Middle frontal gyrus (tissue), 1 donor: ENCODE data around the gene SLC26A6.

ENCODE experiments used
- DNase-seq: peaks from one replicate; pipeline ENCODE4 v3.0.0-alpha.2; 2015; ENCODE audit warnings: low spot score; ENCODE audit errors: extremely low spot score

SLC26A6 gene

DNA sequence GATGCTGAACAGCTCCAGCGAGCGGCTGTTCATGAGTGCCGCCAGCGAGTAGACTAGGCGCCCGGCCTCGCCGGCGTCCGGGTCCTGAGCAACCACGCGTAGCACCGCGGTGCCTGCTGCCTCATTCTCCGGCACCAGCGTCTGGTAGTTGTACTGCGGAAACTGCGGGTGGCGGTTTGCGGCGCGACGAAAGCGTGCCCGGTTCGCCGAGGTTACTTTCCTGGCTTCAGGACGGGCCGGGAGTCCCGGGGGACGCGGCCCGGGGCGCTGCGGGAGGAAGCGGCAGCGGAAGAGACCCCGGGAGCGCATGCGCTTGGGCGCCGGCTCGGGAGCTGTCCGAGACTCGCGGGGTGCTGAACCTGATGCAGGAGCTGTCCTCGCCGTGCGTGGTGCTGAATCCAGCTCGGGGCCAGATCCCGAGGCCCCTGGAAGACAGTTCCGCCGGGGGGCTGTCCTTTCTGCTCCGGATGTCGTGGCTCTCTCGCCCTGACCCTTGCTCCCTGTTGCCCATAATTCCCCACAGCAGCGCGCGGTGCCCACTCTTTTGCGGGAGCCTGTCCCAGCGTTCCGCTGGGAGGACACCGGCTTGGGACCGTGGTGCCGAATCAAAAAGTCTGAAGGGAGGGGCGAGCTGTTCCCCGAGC lies 26.4 kb upstream of the SLC26A6 start:
- no peak for DNase-seq

DNA sequence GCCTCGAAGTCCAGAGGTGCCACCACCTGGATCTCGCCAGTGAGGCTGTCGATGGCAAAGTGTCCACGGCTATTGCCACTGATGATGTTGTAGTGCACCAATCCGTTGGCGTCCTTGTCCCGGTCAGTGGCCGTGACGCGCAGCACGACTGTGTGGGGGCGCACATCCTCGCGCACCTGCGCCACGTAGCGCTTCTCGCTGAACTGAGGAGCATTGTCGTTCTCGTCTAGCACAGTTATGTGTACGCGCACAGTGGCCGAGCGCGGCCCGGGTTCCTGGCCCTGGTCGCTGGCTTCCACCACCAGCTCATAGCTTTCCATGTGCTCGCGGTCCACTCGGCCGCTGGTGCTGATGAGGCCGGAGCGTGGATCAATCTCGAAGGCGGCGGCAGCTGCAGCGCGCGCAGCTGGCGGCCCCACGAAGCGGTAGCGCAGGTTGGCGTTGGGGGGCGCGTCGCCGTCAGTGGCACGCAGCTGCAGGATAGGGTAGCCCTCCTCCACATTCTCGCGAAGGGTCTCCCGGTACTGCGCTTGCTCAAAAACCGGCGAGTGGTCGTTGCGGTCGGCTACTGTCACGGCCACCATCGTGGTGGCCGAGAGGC lies 25.6 kb upstream of the SLC26A6 start:
- DNase-seq, result no peak

DNA sequence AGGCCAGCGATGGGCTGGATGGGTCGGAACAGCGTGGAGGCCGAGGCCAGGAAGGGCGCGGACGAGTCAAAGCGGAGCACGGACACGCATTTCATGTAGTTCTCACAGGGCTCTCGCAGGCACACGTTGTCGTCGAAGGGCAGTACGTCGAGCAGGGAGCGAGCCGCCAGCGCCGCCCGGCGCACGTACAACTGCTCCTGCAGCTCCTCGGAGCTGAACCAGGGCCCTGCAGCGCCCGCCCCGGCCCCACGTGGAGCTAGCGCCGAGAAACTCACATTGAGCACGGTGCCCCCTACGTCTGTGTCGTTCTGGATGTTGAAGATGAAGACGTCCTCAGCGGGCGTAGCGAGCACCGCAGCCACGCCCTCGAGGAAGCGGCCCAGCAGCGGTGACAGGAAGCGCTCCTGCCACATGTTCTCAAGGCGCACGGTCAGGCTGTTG lies 21.6 kb upstream of the SLC26A6 start:
- DNase-seq, result no peak

DNA sequence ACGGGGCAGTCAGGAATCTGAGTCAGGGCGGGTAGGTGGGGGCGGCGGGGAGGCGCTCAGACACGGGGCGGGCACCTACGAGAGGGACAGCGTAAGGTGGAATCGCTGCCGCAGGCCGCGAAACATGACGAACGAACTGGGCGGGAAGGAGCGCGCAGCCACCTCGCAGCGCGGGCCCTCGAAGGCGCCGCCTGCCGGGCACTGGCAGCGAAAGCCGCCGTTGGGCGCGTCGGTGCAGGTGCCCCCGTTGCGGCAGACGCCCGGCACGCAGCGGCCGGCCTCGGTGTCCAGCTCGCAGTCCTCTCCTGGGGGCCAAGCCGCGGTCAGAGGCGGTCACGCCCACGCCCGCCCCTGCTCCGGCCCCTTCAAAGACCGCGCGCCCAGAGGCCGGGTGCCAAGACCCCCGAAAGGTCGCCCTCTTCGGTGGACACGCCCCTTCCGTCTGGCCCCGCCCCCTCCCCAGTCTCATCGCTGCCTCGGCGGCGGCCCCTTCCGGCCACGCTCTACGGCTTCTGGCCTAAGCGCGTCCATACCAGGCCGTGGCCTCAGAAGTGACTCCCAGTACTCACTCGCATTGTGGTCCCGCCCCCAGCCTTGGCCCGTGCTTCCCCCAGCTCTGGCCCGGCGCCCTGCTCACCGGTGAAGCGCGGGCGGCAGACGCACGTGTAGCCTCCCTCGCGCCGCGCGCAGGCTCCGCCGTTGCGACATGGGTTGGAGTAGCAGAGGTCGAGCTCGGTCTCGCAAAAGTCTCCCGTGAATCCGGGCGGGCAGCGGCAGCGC lies 21.0 kb upstream of the SLC26A6 start:
- no peak for DNase-seq

DNA sequence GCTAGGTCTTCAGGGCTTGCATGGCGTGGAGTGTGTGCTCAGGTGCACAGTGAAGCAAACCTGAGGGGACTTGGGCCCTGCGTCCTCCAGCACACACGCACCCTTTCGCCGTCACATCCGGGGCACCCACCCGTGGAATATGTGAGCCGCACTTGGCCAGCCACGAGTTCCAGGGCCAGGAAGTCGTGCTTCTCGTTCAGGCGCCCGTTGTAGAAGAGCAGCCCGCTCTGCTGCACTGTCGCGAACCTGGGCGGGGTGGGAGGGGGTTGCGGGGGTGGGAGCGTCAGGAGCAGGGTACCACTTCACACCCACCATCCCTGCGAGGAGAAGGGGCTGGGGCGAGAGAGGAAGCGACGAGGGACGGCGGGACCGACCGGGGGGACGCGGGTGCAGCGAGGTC lies 20.3 kb upstream of the SLC26A6 start:
- no peak for DNase-seq

DNA sequence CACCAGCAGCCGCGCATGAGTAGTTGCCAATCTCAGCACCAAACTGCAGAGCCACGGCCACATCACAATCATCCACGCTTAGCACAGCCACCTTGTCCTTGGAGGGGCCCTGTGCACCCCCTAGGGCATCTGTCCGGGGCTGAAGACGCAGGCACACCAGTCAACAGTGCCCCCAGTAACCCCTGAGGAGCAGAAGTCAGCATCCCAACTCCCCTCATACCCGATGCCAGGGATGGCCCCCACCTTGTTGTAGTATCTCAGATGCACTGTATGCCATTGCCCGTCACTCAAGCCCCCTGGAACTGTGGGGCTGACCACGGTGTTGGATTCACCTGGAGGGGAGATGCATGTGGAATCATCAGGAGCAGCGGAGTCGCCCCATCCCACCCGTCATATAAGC lies 19.8 kb upstream of the SLC26A6 start:
- no peak for DNase-seq

DNA sequence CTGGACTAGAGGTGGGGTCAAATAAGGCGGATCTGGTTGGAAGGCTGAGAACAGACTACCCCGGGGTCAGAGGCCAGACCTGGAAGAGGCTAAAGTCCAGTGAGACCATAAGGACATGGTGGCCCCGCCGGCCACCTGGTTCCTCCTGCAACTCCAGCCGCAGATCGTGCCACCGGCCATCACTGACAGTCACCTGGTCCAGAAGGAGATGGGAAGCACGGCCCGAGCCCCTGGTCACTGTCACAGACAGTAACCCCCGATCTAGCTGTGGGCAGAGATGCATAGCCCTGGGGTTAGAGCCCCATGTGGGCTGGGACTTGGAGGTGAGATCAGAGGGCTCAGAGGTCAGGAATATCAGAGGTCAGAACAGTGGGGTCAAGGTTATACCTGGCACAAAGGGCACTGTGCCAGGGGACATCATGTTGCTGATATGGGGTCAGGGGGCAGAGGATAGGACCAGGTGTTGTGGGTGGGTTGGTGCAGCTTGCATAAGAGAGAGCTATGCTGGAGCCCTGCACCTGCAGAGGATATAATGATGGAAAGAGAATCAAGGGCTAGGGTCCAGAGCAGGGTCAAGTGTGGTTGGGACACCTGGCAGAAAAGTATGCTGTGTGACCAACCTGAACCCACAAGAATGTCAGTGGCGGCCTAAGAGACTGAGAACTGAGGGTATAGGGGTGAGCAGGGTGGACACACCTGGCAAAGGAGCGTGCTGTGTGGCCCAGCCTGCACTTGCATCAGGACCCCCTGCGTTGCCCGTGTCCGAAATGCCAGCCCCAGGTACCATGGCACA lies 17.9 kb upstream of the SLC26A6 start:
- DNase-seq, result no peak

DNA sequence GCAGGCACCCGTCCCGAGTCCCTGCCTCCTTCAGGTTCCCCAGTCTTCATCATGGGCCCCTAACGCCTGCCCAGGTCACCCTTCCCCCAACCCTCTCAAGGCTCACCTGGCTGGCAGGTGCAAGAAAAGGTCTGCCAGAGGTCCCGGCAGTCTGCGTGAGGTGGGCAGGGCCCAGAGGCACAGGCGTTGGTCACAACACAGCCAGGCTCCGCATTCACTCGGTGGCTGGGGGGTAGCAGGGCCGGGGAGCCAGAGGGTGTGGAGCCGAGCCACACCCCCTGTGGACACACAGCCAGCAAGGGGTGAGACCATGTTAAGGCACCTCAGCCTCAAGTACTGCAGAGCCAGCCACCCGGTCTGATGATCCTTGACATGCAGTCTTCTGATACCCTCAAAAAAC lies 16.5 kb upstream of the SLC26A6 start:
- no peak for DNase-seq

DNA sequence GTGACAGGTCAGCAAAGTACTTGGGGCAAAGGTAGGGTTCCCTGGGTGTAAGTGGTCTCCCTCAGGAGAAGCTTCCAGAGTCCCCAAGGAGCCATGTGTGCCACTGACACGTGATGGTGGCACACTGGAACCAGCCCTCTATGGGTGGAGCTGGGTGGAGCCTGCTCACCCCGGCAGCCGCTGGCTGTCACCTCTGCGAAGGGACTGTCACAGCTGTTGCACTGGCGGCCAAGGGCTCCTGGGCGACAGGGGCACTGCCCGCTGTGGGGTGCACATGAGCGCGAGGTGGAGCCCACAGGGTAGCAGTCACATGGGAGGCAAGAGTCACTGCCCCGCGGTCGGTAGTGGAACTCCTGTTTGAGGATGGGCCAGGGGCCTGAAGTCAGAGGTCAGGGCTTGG lies 15.5 kb upstream of the SLC26A6 start:
- DNase-seq, result no peak

DNA sequence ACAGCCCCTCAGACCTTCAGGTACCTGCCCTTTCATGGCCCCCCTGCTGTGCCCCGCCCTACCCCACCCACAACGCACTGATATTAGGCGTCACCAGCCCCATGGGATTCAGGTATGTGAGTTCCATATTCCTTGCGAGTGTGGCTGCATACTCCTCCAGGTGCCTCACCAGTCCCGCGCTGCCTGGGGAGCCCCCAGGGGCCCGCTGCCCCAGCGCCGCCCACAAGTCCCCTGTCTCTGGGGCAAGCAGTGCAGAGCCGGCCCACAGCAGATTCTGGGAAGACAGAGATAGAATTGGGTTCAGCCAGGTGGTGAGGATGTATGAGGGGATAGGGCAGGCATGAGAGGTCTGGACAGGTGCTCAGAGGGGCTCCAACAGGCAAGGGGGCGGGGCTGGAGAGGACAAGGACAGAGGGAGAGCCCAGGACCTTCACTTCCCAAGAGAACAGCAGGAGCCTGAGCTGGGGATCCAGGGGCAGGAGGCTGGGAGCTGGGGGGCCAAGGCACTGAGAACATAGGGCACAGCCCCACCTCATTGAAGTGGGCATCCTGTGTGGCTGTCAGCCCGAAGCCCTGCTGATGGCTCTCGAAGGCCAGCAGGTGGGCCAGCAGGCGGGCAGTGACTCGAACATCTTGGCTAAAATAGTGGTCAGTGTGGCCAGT lies 13.1 kb upstream of the SLC26A6 start:
- DNase-seq, result no peak

DNA sequence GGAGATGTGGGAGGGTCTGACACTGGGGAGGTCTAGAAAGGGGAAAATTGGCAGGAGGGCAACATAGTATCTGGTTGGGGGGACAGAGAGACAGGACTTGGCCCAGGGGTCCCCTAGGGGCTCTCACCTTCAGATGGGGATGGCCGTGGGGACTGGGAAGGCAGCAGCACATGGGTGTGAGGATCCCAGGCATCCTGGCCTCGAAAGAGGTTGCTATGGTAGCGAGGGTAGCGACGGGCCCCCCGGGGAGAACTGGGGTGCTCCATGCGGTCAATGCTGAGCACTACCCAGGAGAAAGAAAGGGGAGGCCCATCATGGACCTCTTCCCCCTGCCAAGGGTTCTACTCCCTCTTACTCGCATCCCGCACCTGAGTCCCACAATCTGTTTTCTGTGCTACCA lies 12.5 kb upstream of the SLC26A6 start:
- DNase-seq, result no peak

DNA sequence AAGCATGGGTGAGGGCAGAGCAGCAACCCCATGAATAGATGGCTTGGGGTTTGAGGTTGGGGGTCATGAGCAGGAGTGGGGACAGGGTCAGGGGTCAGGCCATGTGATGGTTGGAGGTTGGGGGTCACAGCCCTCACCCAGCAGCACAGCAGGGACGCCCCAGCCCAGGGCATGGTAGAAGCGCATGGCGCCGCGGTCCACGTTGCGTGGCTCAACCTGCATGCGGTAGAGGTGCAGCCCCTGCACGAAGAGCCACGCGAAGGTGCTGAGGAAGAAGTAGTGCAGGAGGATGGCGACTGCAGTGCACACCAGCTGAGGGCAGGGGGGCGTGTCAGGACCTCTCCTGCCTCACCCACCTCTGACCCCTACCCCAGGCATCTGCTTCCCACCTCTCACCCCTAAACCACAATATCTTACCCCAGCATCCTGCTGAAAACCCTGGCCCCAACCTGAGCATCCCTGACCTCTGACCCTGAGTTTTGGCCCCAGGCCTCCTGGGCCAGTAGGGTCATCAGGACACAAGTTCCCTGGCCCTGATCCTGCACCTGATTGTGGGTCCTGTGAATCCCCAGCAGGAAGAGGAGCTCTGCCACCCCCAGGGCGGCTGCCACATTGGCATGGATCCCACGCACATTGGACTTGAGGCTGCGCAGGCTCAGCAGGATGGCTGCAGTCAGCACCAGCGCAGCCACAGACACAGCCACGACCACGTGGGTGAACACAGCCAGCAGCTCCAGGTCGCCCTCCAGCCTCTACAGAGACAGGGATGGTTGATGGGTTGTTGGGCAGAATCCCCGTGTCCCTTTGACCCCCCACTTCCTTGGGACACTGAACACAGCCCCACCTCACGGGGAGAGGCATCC lies 9.9 kb upstream of the SLC26A6 start:
- no peak for DNase-seq

DNA sequence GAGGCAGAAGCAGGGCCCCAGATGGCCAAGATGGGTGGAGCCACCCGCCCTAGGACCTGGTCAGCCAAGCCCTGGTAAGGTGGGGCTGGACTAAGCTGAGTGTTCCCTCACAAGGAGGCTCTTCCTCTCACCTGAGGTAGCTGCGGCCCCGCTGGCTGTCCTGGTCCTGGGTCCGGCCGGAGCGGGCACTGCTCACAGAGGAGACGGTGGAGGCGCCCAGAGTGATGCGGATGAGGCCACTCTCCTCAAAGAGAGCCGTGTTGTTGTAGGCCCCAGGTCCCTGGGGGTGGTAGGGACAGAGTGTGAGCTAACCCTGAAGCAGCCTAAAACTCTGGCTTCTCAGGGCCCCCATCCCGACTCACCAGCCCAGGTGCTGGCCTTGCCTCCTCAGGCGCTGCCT lies 7.3 kb upstream of the SLC26A6 start:
- DNase-seq, result no peak

DNA sequence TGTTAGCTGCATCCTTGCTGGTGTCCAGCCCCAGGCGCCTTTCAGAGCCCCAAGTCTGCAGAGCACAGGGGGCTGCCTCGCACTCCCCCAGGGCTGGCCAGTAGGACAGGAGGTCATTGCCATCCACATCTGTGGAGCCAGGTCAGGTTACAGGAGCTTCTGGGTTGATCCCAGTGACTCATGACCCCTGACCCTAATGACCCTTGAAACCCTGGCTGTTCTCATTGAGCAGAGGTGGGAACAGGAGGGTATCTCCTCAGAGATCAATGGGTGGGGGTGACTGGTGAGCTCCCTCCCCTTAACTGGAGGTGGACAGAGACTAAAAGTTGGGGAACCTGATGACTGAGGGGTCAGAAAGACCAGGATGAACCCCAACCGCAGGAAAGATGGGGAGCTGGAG lies 6.1 kb upstream of the SLC26A6 start:
- DNase-seq, result no peak

DNA sequence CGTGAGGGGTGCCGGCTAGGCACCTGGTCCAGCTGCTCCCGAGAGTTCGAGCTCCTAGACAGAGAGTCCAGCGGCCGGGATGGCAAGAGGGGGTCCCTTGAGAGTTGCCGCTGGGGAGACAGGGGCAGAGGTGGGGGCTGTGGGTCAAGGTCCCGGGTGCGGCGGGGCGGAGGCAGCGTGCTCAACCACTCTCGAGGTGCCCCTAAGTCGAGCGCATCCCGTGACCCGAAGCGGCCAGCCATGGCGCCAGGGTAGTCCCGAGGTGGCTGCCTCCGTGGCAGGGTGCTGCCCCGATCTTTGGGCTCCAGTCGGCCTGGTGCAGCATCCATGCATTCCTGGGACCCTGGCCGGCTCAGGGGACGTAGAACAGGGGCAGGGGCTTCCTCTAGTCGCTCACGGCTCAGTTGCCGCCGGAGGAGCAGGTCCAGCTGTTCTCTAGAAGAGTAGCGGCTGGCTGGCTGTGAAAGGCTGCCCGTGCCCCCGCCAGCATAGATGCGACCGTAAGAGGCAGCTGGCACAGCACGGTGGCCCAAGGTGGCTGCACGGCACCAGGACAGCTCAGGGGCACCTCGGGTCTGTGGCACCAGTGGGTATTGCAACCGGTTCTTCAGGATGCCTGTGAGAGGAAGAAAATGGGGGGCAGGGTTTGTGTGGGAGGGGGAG lies 4.8 kb upstream of the SLC26A6 start:
- DNase-seq, result no peak

DNA sequence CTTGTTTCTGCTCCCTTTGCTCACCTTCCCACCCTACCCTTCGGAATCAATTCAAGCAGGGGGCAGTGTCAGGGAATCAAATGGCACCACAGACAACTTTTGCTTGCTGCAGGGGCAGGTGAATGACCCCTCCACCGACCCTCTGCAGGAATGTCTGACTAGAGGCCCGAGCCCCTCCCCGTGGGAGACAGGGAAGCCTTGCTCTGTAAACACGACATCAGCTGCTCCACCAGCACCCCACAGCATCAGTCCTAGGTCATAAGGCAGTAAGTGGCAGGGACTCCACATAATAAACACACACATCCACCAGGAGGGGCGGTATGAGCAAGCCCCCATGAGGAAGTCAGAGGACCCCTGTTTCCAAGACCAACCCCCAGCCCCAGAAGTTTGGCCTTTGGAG lies 2.0 kb upstream of the SLC26A6 start:
- no peak for DNase-seq

DNA sequence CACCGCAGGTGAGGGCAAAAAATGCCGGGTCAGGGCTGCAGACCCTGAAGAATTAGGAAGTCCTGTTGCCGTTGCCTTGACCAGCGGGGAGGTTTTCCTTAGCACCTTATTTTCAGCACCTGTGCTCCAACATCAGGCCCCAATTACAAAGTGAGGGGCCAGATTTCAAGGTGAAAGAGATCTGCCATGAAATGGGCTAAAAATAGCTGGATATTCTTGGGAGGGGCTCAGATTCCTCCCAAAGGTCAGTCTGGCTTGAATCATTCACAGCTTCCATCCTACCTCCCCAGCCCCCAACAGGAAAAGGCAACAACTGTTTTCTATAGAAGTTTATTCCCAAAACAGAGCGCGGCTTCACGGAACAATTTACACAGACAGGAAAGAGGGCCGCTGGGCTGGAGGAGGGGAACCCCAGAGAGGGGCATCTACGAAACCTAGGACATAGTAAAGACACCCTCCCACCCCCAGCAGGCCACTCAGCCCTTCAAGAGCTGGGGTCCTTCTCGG lies 941 bp upstream of the SLC26A6 start:
- no peak for DNase-seq

DNA sequence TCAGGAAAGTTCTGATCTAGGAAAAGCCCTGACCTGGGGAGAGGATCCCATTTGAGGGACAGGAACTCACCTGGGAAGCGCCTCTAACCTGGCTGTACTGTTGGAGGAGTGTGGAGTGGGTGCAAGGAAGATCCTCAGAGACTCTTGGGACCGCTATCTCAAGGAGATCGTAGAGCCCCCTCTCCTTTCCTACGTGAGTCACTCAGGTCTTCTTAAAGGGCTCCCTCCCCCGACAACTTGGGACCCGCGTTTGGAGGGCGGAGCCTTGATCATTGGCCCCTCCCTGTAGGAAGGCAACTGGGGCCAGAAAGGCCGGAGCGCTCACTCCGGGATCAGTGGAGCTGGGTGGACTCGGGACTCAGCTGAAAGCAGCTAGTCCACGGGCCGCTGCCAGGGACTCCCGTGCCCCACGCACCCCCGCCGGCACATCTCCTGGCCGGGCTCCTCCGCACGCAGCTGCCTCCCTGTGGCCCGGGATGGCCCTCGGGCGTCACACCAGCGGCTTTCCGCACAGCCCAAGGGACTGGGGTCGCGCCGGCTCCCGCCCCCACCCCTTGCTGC lies 520 bp downstream of the SLC26A6 start:
- DNase-seq, result no peak

DNA sequence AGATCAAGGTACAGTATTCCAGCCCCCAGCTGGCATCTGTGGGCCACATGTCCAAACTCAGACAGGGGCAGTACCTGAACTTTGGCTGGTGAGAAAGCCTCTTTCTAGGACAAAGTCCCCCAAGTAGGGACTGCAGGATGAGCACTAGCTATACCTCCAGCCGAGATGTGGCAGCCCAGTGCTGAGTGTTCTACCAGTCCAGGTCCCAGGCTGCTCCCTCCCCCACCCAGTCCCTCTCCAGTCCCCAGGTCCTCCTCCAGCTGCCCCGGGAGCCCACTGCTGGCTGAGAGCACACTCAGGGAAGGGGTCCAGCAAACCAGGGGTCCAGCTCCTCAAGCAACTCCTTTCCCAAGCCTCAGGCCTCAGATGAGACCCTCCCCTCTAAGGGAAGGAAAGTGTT lies 1.5 kb downstream of the SLC26A6 start:
- DNase-seq, result no peak
